Measurements from ENCODE around the gene SP140L. TPM values are rescaled to one million over a fixed set of nuclear protein-coding genes. Genes with fewer than 3 reads are reported as not detected.

SP140L gene
- polyA plus RNA-seq, 1 of the 3 experiments (the other 2 are of a cell fraction), result 13.5 TPM

GRCh38 chr2:230412371-230412711 lies 85.3 kb downstream of the SP140L start:
- CTCF ChIA-PET, result no interaction called here
- POLR2A ChIA-PET, result no interaction called here
- H3K4me3 ChIP-seq (ENCODE audit: low read depth in 2 of 2, low read length in 1 of 2), result peak overlapping the region; percentile 60 to 76
- peak overlapping the region; percentile 87 for H2AFZ ChIP-seq (ENCODE audit: low read depth)
- H3K36me3 ChIP-seq (replicated peaks in 1 of 2; ENCODE audit: control insufficient read depth in 1 of 2, insufficient read depth in 2 of 2, low read length in 1 of 2), result no peaks in the 10 kb centered on the region
- peak overlapping the region in 1 of 2 experiments; percentile 89; a peak in 2 of 4 replicates for H3K27ac ChIP-seq (ENCODE audit: low read depth in 2 of 2, low read length in 1 of 2)
- no peaks in the 10 kb centered on the region for H3K9me3 ChIP-seq
- H3K27me3 ChIP-seq (ENCODE audit: insufficient read depth), result no peaks in the 10 kb centered on the region
- TF ChIP-seq, protein P1, sequence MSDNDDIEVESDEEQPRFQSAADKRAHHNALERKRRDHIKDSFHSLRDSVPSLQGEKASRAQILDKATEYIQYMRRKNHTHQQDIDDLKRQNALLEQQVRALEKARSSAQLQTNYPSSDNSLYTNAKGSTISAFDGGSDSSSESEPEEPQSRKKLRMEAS (IDR thresholded peaks at IDR 0.05; ENCODE audit: low read depth), result no peak
- TF ChIP-seq NFIC (IDR thresholded peaks at IDR 0.05; ENCODE audit: borderline replicate concordance) (no peak), NRF1 (IDR thresholded peaks at IDR 0.05; ENCODE audit: low read depth, low read length) (no peak), USF2 (IDR thresholded peaks at IDR 0.05; ENCODE audit: borderline replicate concordance, low read depth, low read length) (no peak), TEAD4 (IDR thresholded peaks at IDR 0.05; ENCODE audit: borderline replicate concordance, insufficient read depth) (no peak), CHD2 (IDR thresholded peaks at IDR 0.05; ENCODE audit: low read length, partially characterized antibody) (no peak), RCOR1 (IDR thresholded peaks at IDR 0.05; ENCODE audit: low read length) (no peak), ELF1 (IDR thresholded peaks at IDR 0.05) (no peak), SMC3 (IDR thresholded peaks at IDR 0.05; ENCODE audit: low read depth, low read length) (no peak), RAD21 (IDR thresholded peaks at IDR 0.05; ENCODE audit: low read length) (no peak), FOXJ3 (CRISPR knock-in tag; IDR thresholded peaks at IDR 0.05) (no peak), PBX3 (IDR thresholded peaks at IDR 0.05) (no peak), EP300 (IDR thresholded peaks at IDR 0.05; ENCODE audit: borderline replicate concordance in 1 of 2, low read depth in 1 of 2, low read length in 1 of 2) (no peak), IRF3 (IDR thresholded peaks at IDR 0.05; ENCODE audit: low read depth, low read length) (no peak), TCF12 (IDR thresholded peaks at IDR 0.05) (no peak), JUND (IDR thresholded peaks at IDR 0.05) (no peak), MEF2A (IDR thresholded peaks at IDR 0.05; ENCODE audit: borderline replicate concordance, low read depth) (no peak), REST (IDR thresholded peaks at IDR 0.05; ENCODE audit: low read depth, low read length) (no peak)
- H4K20me1 ChIP-seq (ENCODE audit: insufficient read depth), result no peaks in the 10 kb centered on the region
- peak overlapping the region; percentile 87 for H3K9ac ChIP-seq
- H3F3A ChIP-seq (replicated peaks; ENCODE audit: insufficient read depth), result peaks cover 13% of the 10 kb centered on the region
- no peaks in the 10 kb centered on the region for H3K9me2 ChIP-seq
- peak overlapping the region; percentile 92 for H3K4me2 ChIP-seq
- no peak for DNase-seq
- peaks cover 12 to 13% of the 10 kb centered on the region in 2 experiments for H3K4me1 ChIP-seq (ENCODE audit: control insufficient read depth in 1 of 2, insufficient read depth in 2 of 2, low read depth in 1 of 2, low read length in 1 of 2)
- peaks cover 13% of the 10 kb centered on the region for H3K79me2 ChIP-seq (ENCODE audit: insufficient read depth)
- WGBS (ENCODE audit: low lambda C conversion rate), result 65% methylated on average over 3 of the region's 3 CpGs

All from SK-N-SH (cell line).